K562 (cell line): ENCODE measurements around the gene ANP32B. TPM values are rescaled to one million over a fixed set of nuclear protein-coding genes. Genes with fewer than 3 reads are reported as not detected.

ENCODE experiments used
- ADNP ChIP-seq: fragments of 200-800 bp; sonication (Bioruptor generic); IDR thresholded peaks from 2 replicates; pipeline ENCODE4 v1.6.1; 2016; ENCODE audit warnings: missing genetic modification characterization, missing compliant biosample characterization
- BRF1 ChIP-seq: IDR thresholded peaks from 3 replicates; pipeline ENCODE4 v1.6.1; 2011; ENCODE audit warnings: borderline replicate concordance, mild to moderate bottlenecking; ENCODE audit not compliant: insufficient read length; ENCODE audit errors: extremely low read depth
- E2F5 ChIP-seq: sonication (generic); formaldehyde crosslinking; IDR thresholded peaks from 2 replicates; pipeline ENCODE4 v1.8.0; 2022; ENCODE audit warnings: mild to moderate bottlenecking, missing genetic modification reagents
- MXI1 ChIP-seq: IDR thresholded peaks from 2 replicates; pipeline ENCODE4 v1.6.1; 2011; ENCODE audit warnings: low read depth, mild to moderate bottlenecking, improper control_type of control experiment, low read length
- PTBP1 ChIP-seq: fragments of 200-400 bp; formaldehyde crosslinking; IDR thresholded peaks from 2 replicates; pipeline ENCODE4 v1.6.1; 2017; ENCODE audit warnings: low read depth, low read length
- PURB ChIP-seq: sonication (generic); formaldehyde crosslinking; IDR thresholded peaks from 2 replicates; pipeline ENCODE4 v1.9.0; 2021; ENCODE audit warnings: low read depth, mild to moderate bottlenecking, missing genetic modification reagents
- RAD21 ChIP-seq, 2 experiments: fragments of 250-450 bp in 1 of 2; fragments of 450-650 bp in 1 of 2; sonication (Bioruptor Pico) in 1 of 2; formaldehyde crosslinking in 1 of 2; IDR thresholded peaks in 1 of 2; conservative IDR thresholded peaks in 1 of 2; 2 replicates each; pipeline versions ENCODE4 v1.4.0 to v1.8.0; 2020 to 2022; ENCODE audit warnings: mild to moderate bottlenecking in 2 of 2, moderate library complexity in 1 of 2
- SIN3B ChIP-seq: fragments of 450-650 bp; IDR thresholded peaks from 2 replicates; pipeline ENCODE4 v1.6.1; 2017; ENCODE audit warnings: low read depth, mild to moderate bottlenecking, moderate library complexity
- ZBTB49 ChIP-seq: sonication (generic); formaldehyde crosslinking; IDR thresholded peaks from 2 replicates; pipeline ENCODE4 v1.8.0; 2022; ENCODE audit warnings: missing genetic modification reagents, mild to moderate bottlenecking, borderline replicate concordance
- ZNF12 ChIP-seq: sonication (generic); formaldehyde crosslinking; IDR thresholded peaks from 2 replicates; pipeline ENCODE4 v1.4.0; 2020; ENCODE audit warnings: mild to moderate bottlenecking, missing genetic modification reagents
- ZNF395 ChIP-seq: fragments of 200-800 bp; sonication (Bioruptor generic); IDR thresholded peaks from 2 replicates; pipeline ENCODE4 v1.6.1; 2017; ENCODE audit warnings: missing genetic modification characterization, missing compliant biosample characterization
- ZNF507 ChIP-seq: conservative IDR thresholded peaks from 2 replicates; pipeline ENCODE4 v1.6.1; 2017; ENCODE audit warnings: missing genetic modification characterization, missing compliant biosample characterization
- ZNF780A ChIP-seq: fragments of 250-450 bp; sonication (Bioruptor Pico); IDR thresholded peaks from 2 replicates; pipeline ENCODE4 v1.5.0; 2021; ENCODE audit warnings: mild to moderate bottlenecking
- polyA plus RNA-seq, 8 experiments: library from polyadenylated mRNA; depleted of rRNA in 4 of 8; stranded (reverse) in 5 of 8; unstranded in 3 of 8; fragments of >200 nt; fragmentation: Nextera tagmentation in 2 of 8; fragmentation: Illumina TruSeq in 1 of 8; extraction: Ambion mirVana in 2 of 8; extraction: Trizol in 1 of 8; gene quantifications; 2 replicates each; pipeline versions ENCODE4 v1.2.1 to v1.2.3, GENCODE V29; 2011 to 2014; ENCODE audit warnings: inconsistent platforms in 1 of 8, missing spikeins in 1 of 8
- total RNA-seq, 7 experiments: library from RNA; depleted of rRNA in 6 of 7; stranded (reverse); fragments of >200 nt in 6 of 7; fragmentation: Illumina TruSeq in 2 of 7; extraction: Trizol in 2 of 7; gene quantifications; 2 replicates each; pipeline versions ENCODE4 v1.2.1 to v1.2.3, GENCODE V29; 2011 to 2021; ENCODE audit warnings: low replicate concordance in 1 of 7
- TF ChIP-seq, protein P1 (sequence below): fragments of 250-450 bp; sonication (Bioruptor Pico); IDR thresholded peaks from 2 replicates; pipeline ENCODE4 v1.4.0; 2020; ENCODE audit warnings: mild to moderate bottlenecking, moderate library complexity
- TF ChIP-seq, protein P2 (sequence below), 2 experiments: fragments of 200-800 bp in 1 of 2; sonication (Bioruptor generic) in 1 of 2; sonication (generic) in 1 of 2; formaldehyde crosslinking in 1 of 2; IDR thresholded peaks in 1 of 2; conservative IDR thresholded peaks in 1 of 2; 2 replicates each; pipeline versions ENCODE4 v1.5.0 to v1.6.1; 2016 to 2020; ENCODE audit warnings: missing compliant biosample characterization in 1 of 2, missing genetic modification characterization in 1 of 2, missing genetic modification reagents in 1 of 2

ANP32B gene
- total and polyA plus RNA-seq, 9 of the 15 experiments (the other 6 are each of a cell fraction or from before 2014, with no cell fraction given) = 68.9 to 815 (median 141) TPM

DNA sequence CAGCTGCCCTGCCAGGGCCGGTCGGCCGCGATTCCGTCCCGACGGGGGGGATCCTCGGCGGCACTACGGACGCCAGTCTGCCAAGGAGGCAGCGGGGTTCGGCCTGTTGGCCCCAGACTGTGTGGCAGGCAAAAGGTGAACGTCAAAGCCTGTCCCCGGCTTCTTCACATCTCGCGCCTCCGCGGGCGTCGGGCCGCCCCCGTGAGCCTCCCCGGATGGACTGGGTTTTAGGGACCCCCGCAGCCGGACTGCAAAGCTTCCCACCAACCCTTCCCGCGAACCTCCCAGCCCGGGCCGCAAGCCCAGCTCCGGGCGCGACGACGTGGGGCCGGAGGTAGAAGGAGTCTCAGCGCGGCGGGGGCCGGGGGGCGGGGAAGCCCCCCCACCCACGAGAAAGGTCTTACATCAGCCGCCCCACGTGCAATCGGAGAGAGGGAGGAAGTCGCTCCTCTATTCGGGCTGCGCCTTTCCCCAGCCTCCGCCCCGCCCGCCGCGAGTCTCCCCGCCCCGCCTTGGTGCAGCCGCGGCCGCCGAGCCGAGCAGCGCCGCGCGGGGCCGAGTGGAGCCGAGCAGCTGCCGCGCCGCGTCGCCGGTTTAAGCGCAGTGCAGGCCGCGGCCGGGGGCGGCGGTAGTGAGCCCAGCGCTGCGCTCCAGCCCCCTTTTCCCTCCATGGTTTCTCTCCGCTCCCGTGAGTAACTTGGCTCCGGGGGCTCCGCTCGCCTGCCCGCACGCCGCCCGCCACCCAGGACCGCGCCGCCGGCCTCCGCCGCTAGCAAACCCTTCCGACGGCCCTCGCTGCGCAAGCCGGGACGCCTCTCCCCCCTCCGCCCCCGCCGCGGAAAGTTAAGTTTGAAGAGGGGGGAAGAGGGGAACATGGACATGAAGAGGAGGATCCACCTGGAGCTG lies at the start of gene ANP32B (continued):
- TF ChIP-seq, protein P1, sequence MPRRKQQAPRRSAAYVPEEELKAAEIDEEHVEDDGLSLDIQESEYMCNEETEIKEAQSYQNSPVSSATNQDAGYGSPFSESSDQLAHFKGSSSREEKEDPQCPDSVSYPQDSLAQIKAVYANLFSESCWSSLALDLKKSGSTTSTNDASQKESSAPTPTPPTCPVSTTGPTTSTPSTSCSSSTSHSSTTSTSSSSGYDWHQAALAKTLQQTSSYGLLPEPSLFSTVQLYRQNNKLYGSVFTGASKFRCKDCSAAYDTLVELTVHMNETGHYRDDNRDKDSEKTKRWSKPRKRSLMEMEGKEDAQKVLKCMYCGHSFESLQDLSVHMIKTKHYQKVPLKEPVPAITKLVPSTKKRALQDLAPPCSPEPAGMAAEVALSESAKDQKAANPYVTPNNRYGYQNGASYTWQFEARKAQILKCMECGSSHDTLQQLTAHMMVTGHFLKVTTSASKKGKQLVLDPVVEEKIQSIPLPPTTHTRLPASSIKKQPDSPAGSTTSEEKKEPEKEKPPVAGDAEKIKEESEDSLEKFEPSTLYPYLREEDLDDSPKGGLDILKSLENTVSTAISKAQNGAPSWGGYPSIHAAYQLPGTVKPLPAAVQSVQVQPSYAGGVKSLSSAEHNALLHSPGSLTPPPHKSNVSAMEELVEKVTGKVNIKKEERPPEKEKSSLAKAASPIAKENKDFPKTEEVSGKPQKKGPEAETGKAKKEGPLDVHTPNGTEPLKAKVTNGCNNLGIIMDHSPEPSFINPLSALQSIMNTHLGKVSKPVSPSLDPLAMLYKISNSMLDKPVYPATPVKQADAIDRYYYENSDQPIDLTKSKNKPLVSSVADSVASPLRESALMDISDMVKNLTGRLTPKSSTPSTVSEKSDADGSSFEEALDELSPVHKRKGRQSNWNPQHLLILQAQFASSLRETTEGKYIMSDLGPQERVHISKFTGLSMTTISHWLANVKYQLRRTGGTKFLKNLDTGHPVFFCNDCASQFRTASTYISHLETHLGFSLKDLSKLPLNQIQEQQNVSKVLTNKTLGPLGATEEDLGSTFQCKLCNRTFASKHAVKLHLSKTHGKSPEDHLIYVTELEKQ (CRISPR knock-in tag) = no peak
- TF ChIP-seq ZNF507 (no peak), ZBTB49 (CRISPR knock-in tag) (0 out of 2 replicates have a peak, but pooled peaks have one; percentile 59), ZNF780A (CRISPR knock-in tag) (no peak), BRF1 (no peak), RAD21 (CRISPR knock-in tag; conservative IDR thresholded peaks at IDR 0.05 in 1 of 2, IDR thresholded peaks at IDR 0.05 in 1 of 2) (peak in 1 of 2 experiments; percentile 54; a peak in 3 of 4 replicates), PURB (no peak), ADNP (tag) (no peak), MXI1 (peak; percentile 51; the same call in 1 of the 2 replicates), ZNF395 (CRISPR knock-in tag) (no peak), ZNF12 (0 out of 2 replicates have a peak, but pooled peaks have one; percentile 23), SIN3B (no peak; the same call in 1 of the 2 replicates), E2F5 (CRISPR knock-in tag) (no peak; the same call in 1 of the 2 replicates), PTBP1 (no peak)
- TF ChIP-seq, protein P2, sequence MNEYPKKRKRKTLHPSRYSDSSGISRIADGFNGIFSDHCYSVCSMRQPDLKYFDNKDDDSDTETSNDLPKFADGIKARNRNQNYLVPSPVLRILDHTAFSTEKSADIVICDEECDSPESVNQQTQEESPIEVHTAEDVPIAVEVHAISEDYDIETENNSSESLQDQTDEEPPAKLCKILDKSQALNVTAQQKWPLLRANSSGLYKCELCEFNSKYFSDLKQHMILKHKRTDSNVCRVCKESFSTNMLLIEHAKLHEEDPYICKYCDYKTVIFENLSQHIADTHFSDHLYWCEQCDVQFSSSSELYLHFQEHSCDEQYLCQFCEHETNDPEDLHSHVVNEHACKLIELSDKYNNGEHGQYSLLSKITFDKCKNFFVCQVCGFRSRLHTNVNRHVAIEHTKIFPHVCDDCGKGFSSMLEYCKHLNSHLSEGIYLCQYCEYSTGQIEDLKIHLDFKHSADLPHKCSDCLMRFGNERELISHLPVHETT (CRISPR knock-in tag; conservative IDR thresholded peaks at IDR 0.05 in 1 of 2, IDR thresholded peaks at IDR 0.05 in 1 of 2) = peak in 1 of 2 experiments; percentile 90; a peak in 2 of 4 replicates
